HCT116 (cell line): ENCODE data around the gene RHOU. TPM values are rescaled to one million over a fixed set of nuclear protein-coding genes. Genes with fewer than 3 reads are reported as not detected.

Source experiments
- ATAC-seq: fragments of 200-7000 bp; cut with Tn5 transposase; 2 replicates; pipeline ENCODE4 v1.9.1; 2020; ENCODE audit warnings: mild to moderate bottlenecking, moderate library complexity
- BruUV-seq: library from RNA; stranded (reverse); fragments of 400-500 nt; replicated peaks from 2 replicates; lab custom pipeline; 2021; lab: Mats Ljungman, UMichigan
- CTCF ChIA-PET: fragments of 300-600 bp; sonication (Branson Sonifier 250); formaldehyde crosslinking; loops from one replicate; lab custom pipeline; 2021; ENCODE audit warnings: antibody characterized with exemption; lab: Charles Lee
- POLR2A ChIA-PET: fragments of 300-600, 350-600 bp; sonication (Branson Sonifier 250); formaldehyde crosslinking; loops from one replicate; lab custom pipeline; 2021; ENCODE audit warnings: antibody characterized with exemption; lab: Charles Lee
- RAD21 ChIA-PET, 2 experiments: fragments of 300-600 bp; sonication (Branson Sonifier 250); formaldehyde crosslinking; loops; one replicate each; lab custom pipeline; 2023; ENCODE audit warnings: low total read pairs in 2 of 2; ENCODE audit not compliant: uncharacterized antibody in 2 of 2, unreplicated experiment in 2 of 2, low non-redundant PET in 1 of 2; lab: Charles Lee
- DNase-seq: peaks from one replicate; pipeline ENCODE4 v3.0.0-alpha.2; 2010; ENCODE audit warnings: low read depth, low spot score
- H2AFZ ChIP-seq: fragments of 200-600 bp; shearing (Covaris generic), sonication (generic); 2 replicates; pipeline ENCODE4 v1.6.1; 2017; ENCODE audit warnings: low read depth, mixed run types, mixed read lengths, antibody characterized with exemption, low read length; ENCODE audit not compliant: poor library complexity, severe bottlenecking
- H3K27ac ChIP-seq: 2 replicates; pipeline ENCODE4 v1.5.1; 2012; ENCODE audit warnings: low read depth, low read length
- H3K27me3 ChIP-seq: fragments of 200-600 bp; sonication (generic); 2 replicates; pipeline ENCODE4 v1.6.1; 2016; ENCODE audit warnings: mixed run types, low read length, mixed read lengths; ENCODE audit not compliant: insufficient read depth
- H3K36me3 ChIP-seq, 2 experiments: fragments of 200-500 bp in 1 of 2; fragments of 200-600 bp in 1 of 2; sonication (Bioruptor generic) in 1 of 2; sonication (generic) in 1 of 2; 2 replicates each; pipeline versions ENCODE4 v1.5.1 to v1.6.1; 2014 to 2016; ENCODE audit warnings: low read length in 2 of 2, inconsistent platforms in 1 of 2, mixed read lengths in 1 of 2, mixed run types in 1 of 2; ENCODE audit not compliant: insufficient read depth in 2 of 2, control insufficient read depth in 1 of 2
- H3K4me1 ChIP-seq, 2 experiments: fragments of 200-600 bp in 1 of 2; sonication (generic) in 1 of 2; 2 replicates each; pipeline versions ENCODE4 v1.5.1 to v1.6.1; 2012 to 2017; ENCODE audit warnings: low read length in 2 of 2, inconsistent platforms in 1 of 2, mild to moderate bottlenecking in 1 of 2, mixed read lengths in 1 of 2, mixed run types in 1 of 2, moderate library complexity in 1 of 2; ENCODE audit not compliant: insufficient read depth in 2 of 2, control insufficient read depth in 1 of 2
- H3K4me2 ChIP-seq: fragments of 200-600 bp; sonication (generic); 2 replicates; pipeline ENCODE4 v1.6.1; 2017; ENCODE audit warnings: mixed run types, low read length, mixed read lengths
- H3K4me3 ChIP-seq, 2 experiments: fragments of 200-600 bp in 1 of 2; sonication (generic) in 1 of 2; replicated peaks in 1 of 2; 2 replicates each; pipeline ENCODE4 v1.5.1; 2011 to 2016; ENCODE audit warnings: low read length in 2 of 2, control low read depth in 1 of 2, low read depth in 1 of 2, mild to moderate bottlenecking in 1 of 2, mixed read lengths in 1 of 2, mixed run types in 1 of 2
- H3K79me2 ChIP-seq: fragments of 200-600 bp; sonication (generic); 2 replicates; pipeline ENCODE4 v1.6.1; 2017; ENCODE audit warnings: mild to moderate bottlenecking, mixed run types, low read length, moderate library complexity, mixed read lengths; ENCODE audit not compliant: insufficient read depth
- H3K9ac ChIP-seq: fragments of 200-600 bp; sonication (generic); 2 replicates; pipeline ENCODE4 v1.6.1; 2016; ENCODE audit warnings: low read length, mixed read lengths
- H3K9me2 ChIP-seq: fragments of 200-600 bp; sonication (generic), shearing (Covaris generic); 2 replicates; pipeline ENCODE4 v1.6.1; 2017; ENCODE audit warnings: mixed run types, mild to moderate bottlenecking, moderate library complexity; ENCODE audit not compliant: insufficient read depth
- H3K9me3 ChIP-seq, 2 experiments: fragments of 200-500 bp in 1 of 2; fragments of 200-600 bp in 1 of 2; sonication (Bioruptor generic) in 1 of 2; sonication (generic) in 1 of 2; 2 replicates each; pipeline ENCODE4 v1.6.1; 2014 to 2017; ENCODE audit warnings: low read length in 2 of 2, mixed read lengths in 2 of 2, inconsistent platforms in 1 of 2, low read depth in 1 of 2, mild to moderate bottlenecking in 1 of 2, mixed run types in 1 of 2, moderate library complexity in 1 of 2; ENCODE audit not compliant: control insufficient read depth in 1 of 2, insufficient read depth in 1 of 2
- H4K20me1 ChIP-seq: fragments of 200-600 bp; sonication (generic), shearing (Covaris generic); 2 replicates; pipeline ENCODE4 v1.6.1; 2017; ENCODE audit warnings: mixed run types, mild to moderate bottlenecking, moderate library complexity; ENCODE audit not compliant: insufficient read depth
- CBX3 ChIP-seq: IDR thresholded peaks from 2 replicates; pipeline ENCODE4 v1.6.1; 2012; ENCODE audit warnings: low read depth
- EGR1 ChIP-seq: IDR thresholded peaks from 2 replicates; pipeline ENCODE4 v1.6.1; 2012; ENCODE audit warnings: low read depth
- EZH2phosphoT487 ChIP-seq: fragments of 200-600 bp; IDR thresholded peaks from 2 replicates; pipeline ENCODE4 v1.6.1; 2018; ENCODE audit warnings: antibody characterized with exemption, borderline replicate concordance
- FOSL1 ChIP-seq: IDR thresholded peaks from 2 replicates; pipeline ENCODE4 v1.6.1; 2012; ENCODE audit warnings: low read depth
- JUND ChIP-seq: IDR thresholded peaks from 2 replicates; pipeline ENCODE4 v1.6.1; 2012
- POLR2A ChIP-seq: IDR thresholded peaks from 2 replicates; pipeline ENCODE4 v1.7.0; 2011; ENCODE audit warnings: borderline replicate concordance; ENCODE audit not compliant: insufficient read depth, insufficient read length; ENCODE audit errors: extremely low read depth
- POLR2AphosphoS5 ChIP-seq: IDR thresholded peaks from 2 replicates; pipeline ENCODE4 v1.6.1; 2011; ENCODE audit warnings: mild to moderate bottlenecking, low read depth, low read length, moderate library complexity
- RAD21 ChIP-seq: IDR thresholded peaks from 2 replicates; pipeline ENCODE4 v1.6.1; 2012; ENCODE audit warnings: low read depth, mild to moderate bottlenecking
- SP1 ChIP-seq: IDR thresholded peaks from 2 replicates; pipeline ENCODE4 v1.6.1; 2012; ENCODE audit warnings: low read depth
- intact Hi-C: fragments of 100-400 bp; cut with micrococcal nuclease; formaldehyde crosslinking; loops from 2 replicates; pipeline ENCODE4 v1.10.0; 2022
- total RNA-seq: library from RNA; stranded (reverse); gene quantifications from one replicate; pipeline ENCODE4 v1.2.1, GENCODE V29; 2021; ENCODE audit not compliant: unreplicated experiment
- TF ChIP-seq, protein P1 (sequence below): IDR thresholded peaks from 2 replicates; pipeline ENCODE4 v1.6.1; 2012
- TF ChIP-seq, protein P2 (sequence below), 3 experiments: fragments of 200-600 bp in 1 of 3; sonication (generic) in 1 of 3; IDR thresholded peaks in 2 of 3; conservative IDR thresholded peaks in 1 of 3; 2 replicates each; pipeline ENCODE4 v1.5.1; 2012 to 2017; ENCODE audit warnings: low read depth in 2 of 3, low read length in 2 of 3, antibody characterized with exemption in 1 of 3, borderline replicate concordance in 1 of 3, control low read depth in 1 of 3, mild to moderate bottlenecking in 1 of 3, mixed read lengths in 1 of 3, mixed run types in 1 of 3, moderate library complexity in 1 of 3; ENCODE audit not compliant: insufficient read depth in 1 of 3
- TF ChIP-seq, protein P3 (sequence below): IDR thresholded peaks from 2 replicates; pipeline ENCODE4 v1.6.1; 2011; ENCODE audit warnings: mild to moderate bottlenecking, low read length, moderate library complexity; ENCODE audit not compliant: insufficient replicate concordance; ENCODE audit errors: extremely low read depth

Gene RHOU
- total RNA-seq, 1 experiment from 2014 or later, result 4.0 TPM

DNA sequence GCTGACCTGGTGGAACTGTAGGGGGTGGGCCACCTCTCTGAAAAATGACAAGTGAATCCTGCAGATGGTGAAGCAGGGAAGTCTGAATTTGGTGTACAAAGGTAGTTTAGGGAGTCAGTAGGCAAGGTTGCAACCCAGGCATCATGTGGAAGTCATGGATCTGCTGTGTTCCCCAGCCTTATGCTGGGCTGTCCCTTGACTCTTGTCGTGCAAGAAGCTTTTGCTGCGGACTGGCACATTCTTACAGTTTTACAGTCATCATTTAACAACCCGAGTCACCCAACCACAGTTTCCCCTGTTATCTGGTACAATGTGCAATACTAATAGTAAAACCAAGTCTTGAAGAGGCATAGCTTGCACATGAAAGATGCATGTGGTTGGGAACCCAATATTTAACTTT lies 13.2 kb downstream of the RHOU start:
- no peak overlapping the region for H2AFZ ChIP-seq
- no peaks in the 10 kb centered on the region for H3K4me1 ChIP-seq
- no peak overlapping the region for H3K9ac ChIP-seq
- no peaks in the 10 kb centered on the region for H3K9me2 ChIP-seq
- intact Hi-C loops, result loop anchor here (10.0 kb wide), 1 partner anchor 106 kb away; no protein-coding TSS in a partner anchor
- peaks cover 0 to 6% of the 10 kb centered on the region in 2 experiments; a peak in 2 of 4 replicates for H3K36me3 ChIP-seq
- no peaks in the 10 kb centered on the region for H4K20me1 ChIP-seq
- H3K27me3 ChIP-seq, result peaks cover 28% of the 10 kb centered on the region
- no peak overlapping the region for H3K4me3 ChIP-seq
- H3K4me2 ChIP-seq, result no peak overlapping the region
- BruUV-seq, result no TSS peak
- ChIA-PET CTCF (no interaction called here), POLR2A (no interaction called here), RAD21 (no interaction called here)
- no peak for TF ChIP-seq EZH2phosphoT487
- no peak for DNase-seq
- H3K27ac ChIP-seq, result no peak overlapping the region
- no peaks in the 10 kb centered on the region for H3K9me3 ChIP-seq
- no peak for ATAC-seq
- no peaks in the 10 kb centered on the region for H3K79me2 ChIP-seq

DNA sequence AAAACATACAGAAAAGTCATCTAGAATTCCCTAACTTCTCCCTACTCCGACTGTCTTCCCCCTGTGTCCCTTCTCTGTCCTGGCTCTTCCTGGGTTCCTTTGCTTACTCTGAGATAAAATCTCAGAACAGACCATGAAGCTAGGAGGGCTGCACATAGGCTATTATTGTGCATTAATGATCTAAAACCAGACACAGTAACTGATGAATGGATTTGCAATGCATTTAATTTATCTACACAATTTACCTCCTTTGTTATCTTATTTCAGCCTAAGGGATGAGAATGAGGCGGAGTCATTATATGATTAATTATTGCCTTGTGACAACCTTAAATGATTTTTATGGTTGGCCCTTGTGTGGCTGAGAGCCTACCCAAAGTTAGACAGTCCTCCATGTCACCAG lies 14.5 kb downstream of the RHOU start:
- POLR2A ChIA-PET, result no interaction called here
- H3K27me3 ChIP-seq, result peaks cover 35% of the 10 kb centered on the region
- intact Hi-C loops, result loop anchor here (10.0 kb wide), 1 partner anchor 105 kb away; no protein-coding TSS in a partner anchor
- no peaks in the 10 kb centered on the region for H3K4me1 ChIP-seq
- H3K27ac ChIP-seq, result no peak overlapping the region
- no peak for DNase-seq
- RAD21 ChIA-PET, result no interaction called here
- no peak overlapping the region for H3K4me2 ChIP-seq
- no peak overlapping the region for H3K9ac ChIP-seq
- TF ChIP-seq POLR2AphosphoS5, result no peak
- TF ChIP-seq FOSL1, result no peak
- TF ChIP-seq RAD21, result no peak
- no peak for TF ChIP-seq EGR1
- TF ChIP-seq, protein P1, sequence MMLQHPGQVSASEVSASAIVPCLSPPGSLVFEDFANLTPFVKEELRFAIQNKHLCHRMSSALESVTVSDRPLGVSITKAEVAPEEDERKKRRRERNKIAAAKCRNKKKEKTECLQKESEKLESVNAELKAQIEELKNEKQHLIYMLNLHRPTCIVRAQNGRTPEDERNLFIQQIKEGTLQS, result no peak
- no peak for TF ChIP-seq POLR2A
- TF ChIP-seq CBX3, result no peak
- TF ChIP-seq JUND, result no peak
- TF ChIP-seq SP1, result no peak
- TF ChIP-seq, protein P2, sequence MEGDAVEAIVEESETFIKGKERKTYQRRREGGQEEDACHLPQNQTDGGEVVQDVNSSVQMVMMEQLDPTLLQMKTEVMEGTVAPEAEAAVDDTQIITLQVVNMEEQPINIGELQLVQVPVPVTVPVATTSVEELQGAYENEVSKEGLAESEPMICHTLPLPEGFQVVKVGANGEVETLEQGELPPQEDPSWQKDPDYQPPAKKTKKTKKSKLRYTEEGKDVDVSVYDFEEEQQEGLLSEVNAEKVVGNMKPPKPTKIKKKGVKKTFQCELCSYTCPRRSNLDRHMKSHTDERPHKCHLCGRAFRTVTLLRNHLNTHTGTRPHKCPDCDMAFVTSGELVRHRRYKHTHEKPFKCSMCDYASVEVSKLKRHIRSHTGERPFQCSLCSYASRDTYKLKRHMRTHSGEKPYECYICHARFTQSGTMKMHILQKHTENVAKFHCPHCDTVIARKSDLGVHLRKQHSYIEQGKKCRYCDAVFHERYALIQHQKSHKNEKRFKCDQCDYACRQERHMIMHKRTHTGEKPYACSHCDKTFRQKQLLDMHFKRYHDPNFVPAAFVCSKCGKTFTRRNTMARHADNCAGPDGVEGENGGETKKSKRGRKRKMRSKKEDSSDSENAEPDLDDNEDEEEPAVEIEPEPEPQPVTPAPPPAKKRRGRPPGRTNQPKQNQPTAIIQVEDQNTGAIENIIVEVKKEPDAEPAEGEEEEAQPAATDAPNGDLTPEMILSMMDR (IDR thresholded peaks at IDR 0.05 in 2 of 3, conservative IDR thresholded peaks at IDR 0.05 in 1 of 3; ENCODE audit: borderline replicate concordance in 1 of 3, insufficient read depth in 1 of 3, low read depth in 2 of 3, low read length in 2 of 3), result no peak
- TF ChIP-seq, protein P3, sequence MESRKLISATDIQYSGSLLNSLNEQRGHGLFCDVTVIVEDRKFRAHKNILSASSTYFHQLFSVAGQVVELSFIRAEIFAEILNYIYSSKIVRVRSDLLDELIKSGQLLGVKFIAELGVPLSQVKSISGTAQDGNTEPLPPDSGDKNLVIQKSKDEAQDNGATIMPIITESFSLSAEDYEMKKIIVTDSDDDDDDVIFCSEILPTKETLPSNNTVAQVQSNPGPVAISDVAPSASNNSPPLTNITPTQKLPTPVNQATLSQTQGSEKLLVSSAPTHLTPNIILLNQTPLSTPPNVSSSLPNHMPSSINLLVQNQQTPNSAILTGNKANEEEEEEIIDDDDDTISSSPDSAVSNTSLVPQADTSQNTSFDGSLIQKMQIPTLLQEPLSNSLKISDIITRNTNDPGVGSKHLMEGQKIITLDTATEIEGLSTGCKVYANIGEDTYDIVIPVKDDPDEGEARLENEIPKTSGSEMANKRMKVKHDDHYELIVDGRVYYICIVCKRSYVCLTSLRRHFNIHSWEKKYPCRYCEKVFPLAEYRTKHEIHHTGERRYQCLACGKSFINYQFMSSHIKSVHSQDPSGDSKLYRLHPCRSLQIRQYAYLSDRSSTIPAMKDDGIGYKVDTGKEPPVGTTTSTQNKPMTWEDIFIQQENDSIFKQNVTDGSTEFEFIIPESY, result no peak
- ATAC-seq, result no peak
- H3K4me3 ChIP-seq, result no peak overlapping the region
- no peaks in the 10 kb centered on the region for H3K36me3 ChIP-seq
- no peaks in the 10 kb centered on the region for H4K20me1 ChIP-seq
- BruUV-seq, result no TSS peak
- H2AFZ ChIP-seq, result no peak overlapping the region
- H3K9me3 ChIP-seq, result no peaks in the 10 kb centered on the region
- no peaks in the 10 kb centered on the region for H3K9me2 ChIP-seq
- H3K79me2 ChIP-seq, result no peaks in the 10 kb centered on the region
- CTCF ChIA-PET, result no interaction called here
